Measurements from ENCODE around the gene TNFAIP3.

DNA sequence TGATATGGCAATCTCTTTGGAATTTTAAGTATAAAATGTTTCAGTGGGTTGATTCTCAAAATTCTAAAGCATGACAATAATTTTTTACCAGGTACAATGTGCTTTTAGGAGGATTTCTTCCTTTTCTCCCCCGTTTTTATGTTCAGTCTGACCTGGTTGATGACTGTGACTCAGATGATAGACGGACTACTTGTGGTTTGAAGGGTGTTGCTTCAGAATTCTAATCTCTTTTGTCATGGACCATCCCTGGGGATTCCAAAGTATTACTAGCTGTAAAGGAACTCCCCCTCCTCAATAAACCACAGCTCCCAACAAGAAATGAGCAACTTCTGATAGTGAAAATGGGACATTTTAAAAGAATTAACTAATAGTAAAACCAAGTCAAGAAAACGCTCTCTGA is 34.9 kb upstream of the TNFAIP3 start:
- TF ChIP-seq POLR2AphosphoS5 (IDR thresholded peaks at IDR 0.05; ENCODE audit: low read depth, low read length) (no peak), RNF2 (IDR thresholded peaks at IDR 0.05; ENCODE audit: borderline replicate concordance, low read depth, low read length, missing control alignments, poor library complexity, severe bottlenecking) (no peak), ZNF274 (IDR thresholded peaks at IDR 0.05; ENCODE audit: borderline replicate concordance, extremely low read depth, low read length) (no peak)
- TF ChIP-seq, protein P1, sequence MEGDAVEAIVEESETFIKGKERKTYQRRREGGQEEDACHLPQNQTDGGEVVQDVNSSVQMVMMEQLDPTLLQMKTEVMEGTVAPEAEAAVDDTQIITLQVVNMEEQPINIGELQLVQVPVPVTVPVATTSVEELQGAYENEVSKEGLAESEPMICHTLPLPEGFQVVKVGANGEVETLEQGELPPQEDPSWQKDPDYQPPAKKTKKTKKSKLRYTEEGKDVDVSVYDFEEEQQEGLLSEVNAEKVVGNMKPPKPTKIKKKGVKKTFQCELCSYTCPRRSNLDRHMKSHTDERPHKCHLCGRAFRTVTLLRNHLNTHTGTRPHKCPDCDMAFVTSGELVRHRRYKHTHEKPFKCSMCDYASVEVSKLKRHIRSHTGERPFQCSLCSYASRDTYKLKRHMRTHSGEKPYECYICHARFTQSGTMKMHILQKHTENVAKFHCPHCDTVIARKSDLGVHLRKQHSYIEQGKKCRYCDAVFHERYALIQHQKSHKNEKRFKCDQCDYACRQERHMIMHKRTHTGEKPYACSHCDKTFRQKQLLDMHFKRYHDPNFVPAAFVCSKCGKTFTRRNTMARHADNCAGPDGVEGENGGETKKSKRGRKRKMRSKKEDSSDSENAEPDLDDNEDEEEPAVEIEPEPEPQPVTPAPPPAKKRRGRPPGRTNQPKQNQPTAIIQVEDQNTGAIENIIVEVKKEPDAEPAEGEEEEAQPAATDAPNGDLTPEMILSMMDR (IDR thresholded peaks at IDR 0.05; ENCODE audit: control extremely low read depth in 1 of 3, insufficient read depth in 1 of 3, low read depth in 1 of 3, low read length in 3 of 3): no peak
